Measurements from ENCODE around the gene APOBEC3F.
"Not testable (repeated sequence)": the region's sequence is repeated elsewhere in the genome, so short reads cannot be mapped to it uniquely, and the experiment has no call there.

APOBEC3F gene

DNA sequence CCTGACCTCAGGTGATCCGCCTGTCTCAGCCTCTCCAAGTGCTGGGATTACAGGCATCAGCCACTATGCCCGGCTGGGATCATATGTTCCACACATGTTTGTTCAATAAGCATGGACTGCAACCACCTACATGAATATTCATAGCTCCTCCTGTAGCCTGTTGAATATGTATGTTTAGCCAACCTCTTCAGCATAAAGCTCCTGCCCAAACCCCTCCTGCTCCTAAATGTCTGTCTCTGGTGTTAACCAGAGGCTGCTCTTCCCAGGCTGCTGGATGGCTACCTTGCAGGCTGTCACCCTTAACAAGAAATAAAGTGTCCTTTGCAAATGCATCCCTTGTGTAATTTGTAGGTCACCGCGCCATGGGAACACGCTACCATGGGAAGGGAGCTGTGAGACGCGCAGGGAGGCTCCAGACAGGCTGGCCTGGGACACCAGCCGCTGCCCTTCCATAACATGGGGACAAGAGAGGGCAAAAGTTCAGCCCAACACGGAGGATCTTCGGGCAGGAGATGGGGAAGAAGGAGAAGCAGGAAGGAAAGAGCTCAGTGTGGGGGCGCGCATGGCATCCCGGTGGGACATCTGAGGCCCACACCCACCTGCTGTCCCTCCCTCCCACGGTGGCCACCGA is 20.5 kb upstream of the APOBEC3F start:
- Mint-ChIP-seq H3K4me1 (peaks cover 77% of the 10 kb centered on the region), H3K4me3 (peak overlapping the region; percentile 95 to 98), H3K27ac (peak overlapping the region in 1 of 2 donors; percentile 60)
- ATAC-seq, H3K27me3 Mint-ChIP-seq, H3K9me3 Mint-ChIP-seq, DNase-seq: not testable (repeated sequence)

DNA sequence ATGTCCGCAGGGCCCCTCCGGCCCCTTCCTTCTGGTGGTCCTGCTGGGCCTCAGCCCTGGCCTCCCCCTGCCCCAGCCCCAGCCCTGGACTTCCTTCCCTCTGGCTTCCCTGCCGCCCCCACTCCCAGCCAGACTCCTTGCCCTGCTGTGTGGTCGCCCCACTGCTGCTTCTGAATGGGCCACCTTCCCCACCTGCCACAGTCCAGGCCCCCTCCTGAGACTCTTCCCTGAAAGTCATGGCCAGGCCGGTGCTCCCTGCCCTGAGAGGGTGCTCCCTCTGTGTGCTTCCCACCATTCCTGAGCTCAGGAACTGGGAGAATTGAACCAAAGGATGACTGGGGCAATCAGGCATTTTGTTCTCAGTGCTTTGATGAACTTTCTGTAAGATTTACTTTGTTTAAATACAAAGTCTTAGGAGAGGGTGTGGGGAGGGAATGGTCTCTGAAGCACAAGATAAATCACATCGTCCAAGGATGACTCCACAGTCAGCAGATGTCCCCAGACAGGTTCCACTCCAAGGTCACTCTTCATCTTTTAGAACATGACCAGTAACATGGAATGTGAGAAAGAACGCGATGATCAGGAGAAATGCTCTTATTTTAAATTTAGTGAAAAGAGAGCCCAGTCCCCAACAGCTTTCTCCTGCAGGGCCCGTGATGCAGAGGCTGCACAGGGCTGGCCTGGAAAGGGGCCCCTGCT is 19.0 kb upstream of the APOBEC3F start:
- Mint-ChIP-seq H3K9me3 (no peaks in the 10 kb centered on the region), H3K4me1 (peaks cover 81% of the 10 kb centered on the region), H3K4me3 (peak overlapping the region; percentile 95 to 98), H3K27ac (peak overlapping the region; percentile 97 to 98), H3K27me3 (no peaks in the 10 kb centered on the region)
- no peak for ATAC-seq
- no peak for DNase-seq

DNA sequence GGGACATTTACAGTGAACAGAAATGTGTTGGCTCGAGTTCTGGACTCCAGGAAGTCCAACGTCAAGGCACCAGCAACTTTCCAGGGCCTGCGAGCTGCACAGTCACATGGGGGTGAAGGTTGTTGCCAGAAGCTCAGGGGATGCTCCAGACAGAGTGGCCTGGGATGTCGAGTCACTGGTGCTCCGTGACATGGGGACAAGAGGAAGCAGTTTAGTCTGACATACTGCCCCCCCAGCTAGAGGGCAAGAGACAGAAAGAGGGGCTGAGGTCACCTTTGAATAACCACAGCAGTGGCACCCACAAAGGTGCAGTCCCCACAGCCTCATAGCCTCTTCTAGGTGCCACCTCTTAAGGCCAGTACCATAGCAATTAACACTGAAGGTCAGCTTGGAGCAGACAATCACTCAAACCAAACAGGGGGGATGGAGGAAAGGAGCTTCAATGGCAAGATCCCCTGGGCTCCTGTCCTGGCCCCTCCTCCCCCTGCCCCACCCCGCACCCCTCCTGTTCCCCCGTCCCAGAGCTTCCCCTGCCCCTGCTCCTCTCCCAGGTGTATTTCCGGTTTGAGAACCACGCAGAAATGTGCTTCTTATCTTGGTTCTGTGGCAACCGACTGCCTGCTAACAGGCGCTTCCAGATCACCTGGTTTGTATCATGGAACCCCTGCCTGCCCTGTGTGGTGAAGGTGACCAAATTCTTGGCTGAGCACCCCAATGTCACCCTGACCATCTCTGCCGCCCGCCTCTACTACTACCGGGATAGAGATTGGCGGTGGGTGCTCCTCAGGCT is 15.9 kb upstream of the APOBEC3F start:
- Mint-ChIP-seq H3K4me3 (peak overlapping the region; percentile 49 to 52), H3K27me3 (no peaks in the 10 kb centered on the region), H3K9me3 (no peaks in the 10 kb centered on the region), H3K4me1 (peaks cover 80% of the 10 kb centered on the region), H3K27ac (peak overlapping the region; percentile 45 to 65)
- ATAC-seq (peak; percentile 17), DNase-seq (peak in 1 of 2 donors; percentile 30)

DNA sequence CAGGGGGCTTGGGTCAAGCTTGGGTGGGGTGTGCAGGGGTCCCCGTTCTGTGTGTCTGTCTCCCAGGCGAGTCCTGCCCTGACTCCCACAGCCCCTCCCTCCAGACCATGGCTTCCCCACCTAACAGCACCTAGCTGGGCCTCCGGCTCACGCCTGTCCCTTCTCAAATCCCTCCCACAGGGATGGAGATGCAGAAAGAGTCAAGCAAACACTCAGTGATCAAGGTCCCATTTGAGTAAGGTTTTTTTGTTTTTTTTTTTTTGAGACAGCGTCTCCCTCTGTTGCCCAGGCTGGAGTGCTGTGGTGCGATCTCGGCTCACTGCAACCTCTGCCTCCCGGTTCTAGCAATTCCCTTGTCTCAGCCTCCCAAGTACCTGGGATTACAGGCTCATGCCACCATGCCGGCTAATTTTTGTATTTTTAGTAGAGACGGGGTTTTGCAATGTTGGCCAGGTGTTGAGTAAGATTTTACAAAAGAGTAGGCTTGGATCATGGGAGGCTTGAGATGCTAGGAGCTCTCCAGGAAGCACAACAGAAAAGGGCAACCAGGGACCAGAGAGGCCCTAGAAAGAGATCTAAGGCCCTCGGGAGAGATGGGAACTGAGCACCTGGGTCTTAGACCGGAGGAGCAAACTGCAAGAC is 14.0 kb upstream of the APOBEC3F start:
- Mint-ChIP-seq H3K4me1 (peaks cover 63% of the 10 kb centered on the region), H3K4me3 (peak overlapping the region in 1 of 2 donors; percentile 38), H3K27me3 (no peaks in the 10 kb centered on the region), H3K27ac (peak overlapping the region; percentile 72 to 73), H3K9me3 (no peaks in the 10 kb centered on the region)
- DNase-seq (no peak), ATAC-seq (no peak)

DNA sequence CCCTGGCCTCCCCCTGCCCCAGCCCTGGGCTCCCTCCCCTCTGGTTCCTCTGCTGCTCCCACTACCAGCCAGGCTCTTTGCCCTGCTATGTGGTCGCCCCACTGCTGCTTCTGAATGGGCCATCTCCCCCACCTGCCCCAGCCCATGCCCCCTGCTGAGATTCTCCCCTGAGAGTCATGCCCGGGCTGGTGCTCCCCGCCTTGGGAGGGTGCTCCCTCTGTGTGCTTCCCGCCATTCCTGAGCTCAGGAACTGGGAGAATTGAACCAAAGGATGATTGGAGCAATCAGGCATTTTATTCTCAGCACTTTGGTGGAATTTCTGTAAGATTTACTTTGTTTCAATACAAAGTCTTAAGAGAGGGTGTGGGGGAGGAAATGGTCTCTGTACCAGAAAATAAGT is 12.9 kb upstream of the APOBEC3F start:
- Mint-ChIP-seq H3K27ac (peak overlapping the region; percentile 87 to 88), H3K4me1 (peaks cover 52% of the 10 kb centered on the region), H3K9me3 (no peaks in the 10 kb centered on the region), H3K4me3 (peak overlapping the region in 1 of 2 donors; percentile 53), H3K27me3 (no peaks in the 10 kb centered on the region)
- DNase-seq (no peak), ATAC-seq (no peak)

DNA sequence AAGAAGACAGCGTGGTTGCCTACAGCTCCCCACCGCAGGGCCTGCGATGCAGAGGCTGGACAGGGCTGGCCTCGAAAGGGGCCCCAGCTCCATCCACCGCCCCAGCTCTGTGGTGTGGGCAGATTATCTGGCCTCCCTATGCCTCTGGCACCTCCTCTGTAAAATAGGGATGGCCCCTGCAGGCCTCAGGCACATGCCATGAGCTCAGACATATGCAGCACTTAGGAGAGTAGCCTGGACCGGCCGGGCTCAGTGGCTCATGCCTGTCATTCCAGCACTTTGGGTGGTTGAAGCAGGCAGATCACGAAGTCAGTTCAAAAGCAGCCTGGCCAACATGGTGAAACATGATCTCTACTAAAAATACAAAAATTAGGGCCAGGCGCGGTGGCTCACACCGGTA is 12.4 kb upstream of the APOBEC3F start:
- DNase-seq = no peak
- Mint-ChIP-seq H3K4me1 (peaks cover 51% of the 10 kb centered on the region), H3K27ac (no peak overlapping the region), H3K27me3 (no peaks in the 10 kb centered on the region), H3K4me3 (no peak overlapping the region), H3K9me3 (no peaks in the 10 kb centered on the region)
- ATAC-seq = no peak

DNA sequence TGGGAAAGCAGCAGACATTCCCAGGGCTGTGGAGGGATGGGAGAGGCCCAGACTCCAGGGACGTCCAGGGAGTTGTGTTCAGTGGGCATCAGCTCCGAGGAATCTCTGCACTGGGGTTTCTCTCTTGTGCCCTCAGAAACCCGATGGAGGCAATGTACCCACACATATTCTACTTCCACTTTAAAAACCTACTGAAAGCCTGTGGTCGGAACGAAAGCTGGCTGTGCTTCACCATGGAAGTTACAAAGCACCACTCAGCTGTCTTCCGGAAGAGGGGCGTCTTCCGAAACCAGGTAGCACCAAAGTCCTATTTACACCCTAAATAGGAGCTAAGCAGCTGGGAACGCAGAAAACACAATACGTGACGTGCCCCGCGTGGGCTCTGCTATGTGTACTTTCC is 11.4 kb upstream of the APOBEC3F start:
- no peak for ATAC-seq
- H3K4me3 Mint-ChIP-seq = no peak overlapping the region

DNA sequence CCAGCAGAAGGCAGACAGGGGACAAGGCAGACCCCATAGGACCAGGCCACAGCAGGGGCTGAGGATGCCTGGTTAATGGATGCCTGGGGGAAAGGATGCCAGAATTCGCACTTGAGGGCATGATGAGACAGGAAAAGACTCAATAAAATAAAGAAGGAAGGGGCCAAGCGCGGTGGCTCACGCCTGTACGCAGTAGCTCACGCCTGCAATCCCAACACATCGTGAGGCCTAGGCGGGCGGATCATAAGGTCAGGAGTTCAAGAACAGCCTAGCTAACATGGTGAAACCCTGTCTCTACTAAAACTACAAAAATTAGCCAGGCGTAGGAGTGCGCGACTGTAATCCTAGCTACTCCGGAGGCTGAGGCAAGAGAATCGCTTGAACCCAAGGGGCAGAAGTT is 10.0 kb upstream of the APOBEC3F start:
- no peak for DNase-seq

More for the DNA sequence above, 11.4 kb upstream of the APOBEC3F start:
- Mint-ChIP-seq H3K9me3 (no peaks in the 10 kb centered on the region), H3K27me3 (no peaks in the 10 kb centered on the region), H3K4me1 (peaks cover 41% of the 10 kb centered on the region), H3K27ac (peak overlapping the region in 1 of 2 donors; percentile 12)
- DNase-seq = no peak

DNA sequence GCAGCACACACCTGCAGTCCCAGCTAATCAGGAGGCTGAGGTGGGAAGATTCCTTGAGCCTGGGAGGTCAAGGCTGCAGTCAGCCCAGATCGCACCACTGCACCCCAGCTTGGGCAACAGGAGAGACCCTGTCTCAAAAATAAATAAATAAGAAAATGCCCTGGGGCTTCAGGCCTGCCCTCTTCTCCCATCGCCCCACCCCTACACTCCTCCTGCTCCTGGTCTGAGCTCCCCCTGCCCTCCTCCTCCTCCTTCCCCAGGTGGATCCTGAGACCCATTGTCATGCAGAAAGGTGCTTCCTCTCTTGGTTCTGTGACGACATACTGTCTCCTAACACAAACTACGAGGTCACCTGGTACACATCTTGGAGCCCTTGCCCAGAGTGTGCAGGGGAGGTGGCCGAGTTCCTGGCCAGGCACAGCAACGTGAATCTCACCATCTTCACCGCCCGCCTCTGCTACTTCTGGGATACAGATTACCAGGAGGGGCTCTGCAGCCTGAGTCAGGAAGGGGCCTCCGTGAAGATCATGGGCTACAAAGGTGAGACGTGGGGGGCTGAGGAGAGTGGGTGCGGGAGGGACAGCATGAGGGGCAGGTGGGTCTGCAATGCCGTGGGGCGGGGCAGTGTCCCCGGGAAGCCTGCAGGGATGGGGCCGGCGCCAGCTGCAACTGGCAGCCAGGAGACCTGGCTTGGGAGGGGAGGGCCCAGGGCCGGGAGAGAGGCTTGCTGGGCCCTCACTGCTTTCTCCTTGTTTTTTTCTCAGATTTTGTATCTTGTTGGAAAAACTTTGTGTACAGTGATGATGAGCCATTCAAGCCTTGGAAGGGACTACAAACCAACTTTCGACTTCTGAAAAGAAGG is 9.0 kb upstream of the APOBEC3F start:
- H3K9me3 Mint-ChIP-seq, ATAC-seq, H3K4me3 Mint-ChIP-seq, H3K27me3 Mint-ChIP-seq, DNase-seq: not testable (repeated sequence)
- Mint-ChIP-seq H3K27ac (peak overlapping the region in 1 of 2 donors; percentile 90), H3K4me1 (peaks cover 23% of the 10 kb centered on the region)

More for the DNA sequence above, 10.0 kb upstream of the APOBEC3F start:
- Mint-ChIP-seq H3K27me3 (no peaks in the 10 kb centered on the region), H3K4me3 (no peak overlapping the region), H3K4me1 (peaks cover 27% of the 10 kb centered on the region), H3K9me3 (no peaks in the 10 kb centered on the region), H3K27ac (no peak overlapping the region)
- no peak for ATAC-seq

DNA sequence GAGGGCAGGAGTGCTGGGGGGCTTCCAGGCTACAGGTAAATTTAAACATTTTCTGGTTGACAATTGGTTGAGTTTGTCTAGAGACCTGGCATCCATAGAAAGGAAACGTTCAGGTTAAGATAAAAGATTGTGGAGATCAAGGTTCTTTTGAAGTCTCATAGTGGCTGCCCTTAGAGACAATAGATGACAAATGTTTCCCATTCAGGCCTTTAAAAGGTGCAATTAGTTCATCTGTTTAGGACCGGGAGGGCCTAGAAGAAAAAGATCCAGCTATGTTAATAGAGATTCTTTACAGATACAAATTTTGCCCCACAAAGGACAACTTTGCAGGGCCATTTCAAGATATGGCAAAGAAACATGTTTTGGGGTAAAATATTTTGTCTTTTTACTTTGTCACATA is 3.6 kb upstream of the APOBEC3F start:
- peaks cover 48% of the 10 kb centered on the region for H3K4me1 Mint-ChIP-seq
- DNase-seq, H3K9me3 Mint-ChIP-seq, H3K27ac Mint-ChIP-seq, ATAC-seq, H3K27me3 Mint-ChIP-seq, H3K4me3 Mint-ChIP-seq: not testable (repeated sequence)

DNA sequence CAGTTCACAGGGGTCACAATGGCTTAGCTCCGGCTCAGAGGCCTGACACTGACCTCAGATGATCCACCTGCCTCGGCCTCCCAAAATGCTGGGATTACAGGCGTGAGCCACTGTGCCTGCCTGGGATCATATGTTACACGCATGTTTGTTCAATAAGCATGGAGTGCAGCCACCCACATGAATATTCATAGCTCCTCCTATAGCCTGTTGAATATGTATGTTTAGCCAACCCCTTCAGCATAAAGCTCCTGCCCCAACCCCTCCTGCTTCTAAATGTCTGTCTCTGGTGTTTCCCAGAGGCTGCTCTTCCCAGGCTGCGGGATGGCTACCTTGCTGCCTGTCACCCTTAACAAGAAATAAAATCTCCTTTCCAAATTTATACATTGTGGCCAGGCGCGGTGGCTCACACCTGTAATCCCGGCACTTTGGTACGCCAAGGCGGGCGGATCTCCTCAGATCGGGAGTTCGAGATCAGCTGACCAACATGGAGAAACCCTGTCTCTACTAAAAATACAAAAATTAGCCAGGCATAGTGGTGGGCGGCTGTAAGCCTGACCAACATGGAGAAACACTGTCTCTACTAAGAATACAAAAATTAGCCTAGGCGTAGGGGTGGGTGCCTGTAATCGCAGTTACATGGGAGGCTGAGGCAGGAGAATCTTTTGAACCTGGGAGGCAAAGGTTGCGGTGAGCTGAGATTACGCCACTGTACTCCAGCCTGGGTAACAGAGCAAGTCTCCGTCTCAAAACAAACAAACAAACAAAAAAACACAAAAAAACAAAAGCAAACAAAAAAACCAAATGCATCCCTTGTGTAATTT is 1.1 kb upstream of the APOBEC3F start:
- ATAC-seq = no peak
- Mint-ChIP-seq H3K27ac (peak overlapping the region in 1 of 2 donors; percentile 87), H3K4me1 (peaks cover 57% of the 10 kb centered on the region), H3K9me3 (no peaks in the 10 kb centered on the region), H3K4me3 (peak overlapping the region; percentile 95 to 96), H3K27me3 (no peaks in the 10 kb centered on the region)
- no peak for DNase-seq

DNA sequence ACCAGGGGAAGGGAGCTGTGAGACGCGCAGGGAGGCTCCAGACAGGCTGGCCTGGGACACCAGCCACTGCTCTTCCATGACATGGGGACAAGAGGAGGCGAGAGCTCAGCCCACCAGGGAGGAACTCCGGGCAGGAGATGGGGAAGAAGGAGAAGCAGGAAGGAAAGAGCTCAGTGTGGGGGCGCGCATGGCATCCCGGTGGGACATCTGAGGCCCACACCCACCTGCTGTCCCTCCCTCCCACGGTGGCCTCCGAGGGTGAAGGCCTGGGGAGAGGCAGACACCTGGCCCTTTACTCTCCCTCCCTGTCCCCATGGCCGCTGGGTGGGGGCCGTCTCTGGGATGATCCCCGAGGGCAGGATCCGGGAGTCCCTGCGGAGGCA is 518 bp upstream of the APOBEC3F start:
- not testable (repeated sequence) for ATAC-seq
- peak overlapping the region; percentile 42 to 87 for H3K27ac Mint-ChIP-seq

DNA sequence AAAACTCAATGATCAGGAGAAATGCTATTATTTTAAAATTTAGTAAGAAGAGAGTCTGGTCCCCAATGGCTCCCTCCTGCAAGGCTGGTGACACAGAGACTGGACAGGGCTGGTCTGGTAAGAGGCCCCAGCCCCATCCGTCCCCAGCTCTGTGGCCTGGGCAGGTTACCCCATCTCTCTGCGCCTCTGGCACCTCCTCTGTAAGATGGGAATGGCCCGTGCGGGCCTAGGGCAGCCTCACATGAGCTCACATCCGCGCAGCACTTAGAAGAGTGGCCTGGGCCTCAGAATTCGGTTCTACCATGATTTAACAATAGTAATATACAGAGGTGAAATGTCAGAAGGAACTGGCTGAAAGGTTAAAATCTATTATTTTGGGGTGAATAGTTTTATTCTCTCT is 1.2 kb downstream of the APOBEC3F start:
- ATAC-seq (no peak), DNase-seq (no peak)
- Mint-ChIP-seq H3K9me3 (no peaks in the 10 kb centered on the region), H3K4me3 (peak overlapping the region; percentile 95 to 96), H3K4me1 (peaks cover 71% of the 10 kb centered on the region), H3K27me3 (no peaks in the 10 kb centered on the region), H3K27ac (peak overlapping the region; percentile 27 to 90)

More for the DNA sequence above, 518 bp upstream of the APOBEC3F start:
- not testable (repeated sequence) for H3K27me3 Mint-ChIP-seq, H3K9me3 Mint-ChIP-seq, DNase-seq
- Mint-ChIP-seq H3K4me1 (peaks cover 62% of the 10 kb centered on the region), H3K4me3 (peak overlapping the region; percentile 95 to 96)

DNA sequence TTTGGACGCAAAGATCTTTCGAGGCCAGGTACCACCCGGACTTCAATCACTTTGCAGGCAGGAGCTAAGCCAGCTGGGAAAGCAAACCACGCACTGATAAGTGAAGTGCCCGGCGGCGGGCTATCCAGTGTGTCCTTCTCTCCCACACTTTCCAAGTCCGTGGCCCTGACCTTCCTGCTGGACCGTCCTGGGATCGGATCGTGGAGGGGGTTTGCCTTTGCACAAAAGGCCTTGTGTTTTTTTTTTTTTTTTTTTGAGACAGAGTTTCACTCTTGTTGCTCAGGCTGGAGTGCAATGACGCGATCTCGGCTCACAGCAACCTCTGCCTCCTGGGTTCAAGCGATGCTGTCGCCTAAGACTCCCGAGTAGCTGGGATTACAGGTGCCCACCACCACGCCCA is 2.4 kb downstream of the APOBEC3F start:
- H3K4me1 Mint-ChIP-seq = peaks cover 71% of the 10 kb centered on the region
- not testable (repeated sequence) for ATAC-seq, H3K27me3 Mint-ChIP-seq, DNase-seq, H3K4me3 Mint-ChIP-seq, H3K27ac Mint-ChIP-seq, H3K9me3 Mint-ChIP-seq

Measured in stimulated activated naive CD8-positive, alpha-beta T cell treated with anti-CD3 and anti-CD28 coated beads, Interleukin-15, amount 100 ng/mL, for 72 hours (primary cell).